AG08396 (cell line): ENCODE results near the gene SPSB1.

Experiments used
- DNase-seq: peaks from one replicate; pipeline ENCODE4 v3.0.0; 2012; ENCODE audit warnings: low spot score, mixed read lengths

SPSB1 gene

DNA sequence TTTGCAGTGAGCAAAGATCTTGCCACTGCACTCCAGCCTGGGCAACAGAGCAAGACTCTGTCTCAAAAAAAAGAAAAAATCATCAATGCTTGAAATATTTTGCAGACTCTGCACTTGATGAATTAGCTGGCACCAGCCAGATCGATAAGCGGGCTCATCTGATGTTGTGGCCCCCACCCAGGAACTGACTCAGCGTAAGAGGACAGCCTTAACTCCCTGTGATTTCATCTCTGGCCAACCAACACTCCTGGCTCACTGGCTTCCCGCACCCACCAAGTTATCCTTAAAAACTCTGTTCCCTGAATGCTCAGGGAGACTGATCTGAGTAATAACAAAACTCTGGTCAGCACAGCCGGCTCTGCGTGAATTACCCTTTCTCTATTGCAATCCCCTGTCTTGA lies 98.9 kb downstream of the SPSB1 start:
- DNase-seq = no peak

DNA sequence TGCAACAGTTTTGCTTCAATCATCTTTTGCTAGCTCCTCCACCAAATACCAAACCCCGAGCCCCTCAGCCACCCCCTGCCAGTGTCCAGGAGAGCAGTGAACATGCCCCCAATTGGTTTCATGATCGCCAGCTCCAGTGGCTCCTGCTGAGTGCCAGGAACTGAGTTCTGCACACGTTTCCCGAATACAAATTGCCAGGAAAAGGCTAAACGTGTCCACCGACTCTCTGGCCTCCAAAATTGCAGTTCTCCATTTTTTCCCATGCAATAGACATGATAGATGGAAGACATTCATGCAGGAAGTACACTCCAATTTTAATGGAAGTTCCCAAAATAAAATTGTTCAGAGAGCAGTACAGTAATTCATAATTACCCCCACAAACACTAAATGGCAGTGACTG lies 101.3 kb downstream of the SPSB1 start:
- no peak for DNase-seq

DNA sequence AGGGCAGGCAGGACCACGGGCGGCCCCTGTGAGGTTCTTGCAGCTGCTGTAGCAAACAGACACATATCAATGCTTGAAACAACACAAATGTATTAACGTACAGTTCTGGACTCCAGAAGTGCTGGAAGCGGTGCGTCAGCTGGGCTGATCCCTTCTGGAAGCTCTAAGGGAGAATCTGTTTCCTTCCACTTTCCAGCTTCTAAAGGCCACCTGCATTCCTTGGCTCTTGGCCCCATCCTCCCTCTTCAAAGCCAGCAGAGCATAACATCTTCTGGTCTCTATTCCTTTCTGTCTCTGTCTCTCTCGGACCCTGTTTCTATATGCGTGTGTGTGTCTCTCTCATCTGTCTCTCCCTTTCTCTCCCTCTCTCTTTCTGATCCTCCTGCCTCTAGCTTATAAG lies 102.3 kb downstream of the SPSB1 start:
- no peak for DNase-seq

DNA sequence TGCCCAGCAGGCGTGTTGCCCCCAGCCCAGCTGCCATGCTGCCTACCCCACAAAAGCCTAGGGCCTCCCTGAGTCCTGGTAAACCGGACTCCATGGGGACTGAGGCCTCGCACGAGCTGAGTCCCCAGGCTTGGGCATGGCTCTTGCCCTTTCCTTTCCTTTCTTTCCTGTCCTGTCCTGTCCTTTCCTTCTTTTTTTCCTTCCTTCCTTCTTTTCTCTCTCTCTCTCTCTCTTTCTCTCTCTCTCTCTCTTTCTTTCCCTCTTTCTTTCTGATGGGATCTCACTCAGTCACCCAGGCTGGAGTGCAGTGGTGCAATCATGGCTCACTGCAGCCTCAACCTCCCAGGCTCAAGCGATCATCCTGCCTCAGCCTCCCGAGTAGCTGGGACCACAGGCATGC lies 104.4 kb downstream of the SPSB1 start:
- DNase-seq = no peak

DNA sequence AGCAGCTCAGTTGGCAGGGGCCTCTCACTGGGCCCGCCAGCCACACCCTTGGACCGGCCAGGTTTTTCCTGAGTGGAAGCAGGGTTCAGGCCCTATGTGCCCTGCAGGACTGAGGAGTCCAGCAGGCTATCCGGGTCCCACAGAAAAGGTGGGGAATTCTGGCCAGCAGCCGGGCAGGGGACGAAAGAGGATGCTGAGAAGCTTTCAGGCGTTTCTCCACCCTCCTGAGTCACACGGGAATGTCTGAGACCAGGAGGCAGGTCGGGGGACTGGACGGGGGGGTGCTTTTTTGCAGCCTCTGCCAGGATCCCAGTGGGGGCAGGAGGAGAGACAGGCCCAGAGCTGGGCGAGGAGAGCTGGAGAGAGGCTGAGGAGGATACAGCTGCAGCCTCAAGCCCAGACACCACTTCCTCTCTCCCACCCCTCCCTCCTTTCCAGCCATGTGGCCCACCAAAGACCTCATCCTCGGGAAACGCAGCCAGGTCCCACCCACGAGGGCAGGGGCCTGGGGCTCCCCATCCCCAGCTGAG lies 105.4 kb downstream of the SPSB1 start:
- no peak for DNase-seq

DNA sequence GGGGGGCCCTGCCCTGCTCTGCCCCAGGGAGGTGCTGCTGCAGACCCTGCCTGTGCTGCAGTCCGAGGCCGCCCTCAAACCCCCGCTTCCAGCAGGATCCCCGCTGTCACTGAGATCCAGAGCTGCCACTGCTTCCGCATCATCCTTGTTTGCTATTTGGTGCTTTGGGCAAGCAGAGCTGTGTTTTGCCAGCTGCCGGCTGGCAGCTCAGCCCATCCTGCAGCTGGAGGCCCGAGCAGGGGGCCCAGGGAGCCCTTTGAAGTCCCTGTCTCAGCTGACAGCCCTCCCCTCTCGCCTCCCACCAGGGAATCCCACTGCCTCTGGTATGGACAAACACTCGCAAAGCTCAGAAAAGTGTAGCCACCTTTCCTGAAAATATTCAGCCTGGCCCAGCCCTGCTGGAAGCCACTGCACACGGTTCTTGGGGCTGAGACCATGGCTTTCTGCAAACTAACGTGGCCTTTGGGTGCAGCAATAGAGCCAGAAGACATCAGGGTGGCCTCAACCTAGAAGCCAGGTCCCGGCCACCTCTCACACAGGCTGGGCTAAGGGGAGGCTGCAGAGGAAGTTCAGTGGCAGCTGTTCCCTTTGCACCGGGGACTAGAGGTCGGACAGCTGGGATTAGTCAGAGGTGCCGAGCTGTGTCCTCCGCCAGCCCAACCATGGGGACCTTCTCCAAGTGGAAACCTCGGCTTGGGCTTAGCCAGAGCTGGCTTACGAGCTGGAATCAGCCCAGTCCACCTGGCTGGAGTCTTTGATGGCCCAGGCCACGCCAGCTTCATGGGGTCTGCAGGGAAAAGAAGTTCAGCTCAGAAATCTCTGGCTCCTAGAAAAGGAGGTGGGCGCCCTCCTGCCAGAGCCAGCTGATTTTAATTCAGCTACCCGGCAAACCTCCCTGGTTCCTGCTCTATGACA lies 107.1 kb downstream of the SPSB1 start:
- no peak for DNase-seq

DNA sequence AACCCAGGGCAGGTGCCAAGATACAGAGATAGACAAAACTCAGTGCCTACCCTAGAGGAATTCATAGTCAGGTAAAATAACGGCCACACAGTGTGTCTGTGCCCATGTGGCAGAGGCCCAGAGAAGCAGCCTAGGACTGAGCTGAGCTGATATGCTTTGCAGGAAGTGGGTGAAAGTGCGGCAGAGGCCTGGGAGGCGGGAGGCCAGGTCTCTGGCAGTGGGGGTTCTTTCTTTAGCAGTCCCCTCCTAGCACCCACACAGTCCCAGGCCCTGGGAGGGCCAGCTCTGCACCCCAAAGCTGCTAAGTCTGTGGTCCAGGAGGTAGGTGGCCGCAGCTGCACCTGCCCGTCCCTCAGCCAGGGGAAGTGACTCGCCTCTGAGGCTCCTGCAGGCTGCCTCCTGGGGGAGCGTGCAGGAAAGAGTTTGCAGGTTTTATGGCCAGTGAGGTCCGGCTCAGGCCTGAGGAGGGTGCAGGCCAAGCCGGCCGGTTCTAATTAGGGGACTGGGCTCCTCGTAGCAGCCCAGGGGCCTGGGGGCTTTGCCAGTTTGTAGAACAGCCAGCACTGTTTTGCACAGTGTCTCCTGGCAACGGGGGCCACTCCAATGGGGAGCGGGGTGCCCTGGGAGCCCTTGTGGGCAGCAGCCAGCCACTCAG lies 107.9 kb downstream of the SPSB1 start:
- DNase-seq = no peak

DNA sequence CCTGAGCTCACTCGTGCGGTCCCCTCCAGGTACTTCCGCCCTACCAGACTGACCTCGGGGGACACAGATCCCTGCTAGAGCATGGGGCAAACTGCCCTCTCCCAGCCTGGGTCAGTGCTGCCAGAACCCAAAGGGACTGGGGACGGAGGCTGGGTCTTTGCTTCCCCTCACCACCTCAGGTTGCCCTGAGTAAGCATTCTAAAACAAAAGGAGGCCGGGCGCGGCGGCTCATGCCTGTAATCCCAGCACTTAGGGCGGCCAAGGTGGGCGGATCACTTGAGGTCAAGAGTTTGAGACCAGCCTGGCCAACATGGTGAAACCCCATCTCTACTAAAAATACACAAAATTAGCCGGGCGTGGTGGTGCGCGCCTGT lies 108.4 kb downstream of the SPSB1 start:
- no peak for DNase-seq

DNA sequence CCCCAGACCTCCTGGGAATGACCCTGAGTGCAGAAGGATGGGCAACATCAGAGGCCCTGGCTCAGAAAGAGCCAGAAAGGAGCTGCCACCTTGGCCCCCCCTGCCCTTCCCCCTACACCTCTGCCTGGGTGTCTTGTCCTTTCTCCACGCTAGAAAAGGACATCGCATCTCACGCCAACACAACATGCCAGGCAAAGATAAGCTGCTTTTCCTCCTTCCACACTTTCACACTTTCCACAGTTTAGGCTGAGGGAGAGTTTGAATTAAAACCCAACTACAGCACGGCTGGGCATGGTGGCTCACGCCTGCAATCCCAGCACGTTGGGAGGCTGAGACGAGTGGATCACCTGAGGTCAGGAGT lies 109.5 kb downstream of the SPSB1 start:
- no peak for DNase-seq

DNA sequence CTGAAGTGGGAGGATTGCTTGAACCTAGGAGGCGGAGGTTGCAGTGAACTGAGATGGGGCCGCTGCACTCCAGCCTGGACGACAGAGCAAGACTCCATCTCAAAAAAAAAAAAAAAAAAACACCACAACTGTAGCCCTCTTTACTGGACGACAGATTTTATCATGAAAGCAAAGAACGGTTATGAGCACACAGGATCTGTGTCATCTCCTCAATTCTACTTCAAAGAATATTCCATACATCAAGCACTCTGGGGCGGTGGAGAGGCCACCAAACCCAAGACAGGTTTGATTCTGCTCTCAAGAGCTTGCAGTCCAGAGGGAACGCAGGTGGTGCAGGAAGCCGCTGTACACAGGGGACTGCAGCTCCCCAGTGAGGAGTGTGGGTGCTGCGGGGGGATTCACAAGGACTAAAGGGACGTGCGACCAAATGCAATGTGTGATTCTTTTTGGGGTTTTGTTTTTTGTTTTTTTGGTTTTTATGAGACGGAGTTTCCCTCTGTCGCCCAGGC lies 110.1 kb downstream of the SPSB1 start:
- no peak for DNase-seq

DNA sequence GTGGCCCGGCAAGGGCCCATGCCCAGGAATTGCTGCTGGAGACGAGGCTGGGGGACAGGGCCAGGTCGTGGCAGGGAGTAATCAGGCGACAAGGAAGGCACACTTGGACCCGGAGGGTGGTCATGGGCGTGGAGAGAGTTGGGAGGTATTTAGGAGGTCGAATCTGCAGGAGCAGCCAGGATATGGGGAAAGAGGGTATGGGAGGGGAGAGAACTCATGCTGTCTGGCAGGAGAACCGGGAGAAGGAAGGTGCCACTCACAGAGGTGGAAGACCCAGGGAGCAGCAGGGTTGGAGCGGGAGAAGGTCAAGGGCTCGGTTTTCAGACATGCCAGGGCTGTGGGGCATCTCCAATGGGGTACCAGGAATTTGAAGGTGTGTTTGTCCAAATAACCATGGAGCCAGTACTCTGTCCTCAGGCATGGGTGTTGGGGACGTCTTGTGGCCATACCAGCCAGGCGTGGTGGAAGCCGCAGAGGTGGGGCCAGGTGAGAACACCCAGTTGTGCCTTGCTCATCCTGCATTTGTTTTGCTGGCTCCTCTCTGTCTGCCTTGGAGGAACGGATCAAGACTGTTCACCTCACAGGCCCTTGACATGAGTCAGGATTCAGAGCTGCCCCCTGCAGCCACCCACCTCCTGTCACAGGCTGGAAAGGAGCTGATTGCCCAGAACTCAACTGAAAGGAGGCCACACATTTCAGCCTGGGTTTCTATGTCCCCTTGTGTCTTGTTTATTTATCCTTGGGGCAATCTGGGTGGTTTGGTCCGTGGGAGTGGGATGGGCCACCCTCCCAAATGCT lies 111.6 kb downstream of the SPSB1 start:
- no peak for DNase-seq

DNA sequence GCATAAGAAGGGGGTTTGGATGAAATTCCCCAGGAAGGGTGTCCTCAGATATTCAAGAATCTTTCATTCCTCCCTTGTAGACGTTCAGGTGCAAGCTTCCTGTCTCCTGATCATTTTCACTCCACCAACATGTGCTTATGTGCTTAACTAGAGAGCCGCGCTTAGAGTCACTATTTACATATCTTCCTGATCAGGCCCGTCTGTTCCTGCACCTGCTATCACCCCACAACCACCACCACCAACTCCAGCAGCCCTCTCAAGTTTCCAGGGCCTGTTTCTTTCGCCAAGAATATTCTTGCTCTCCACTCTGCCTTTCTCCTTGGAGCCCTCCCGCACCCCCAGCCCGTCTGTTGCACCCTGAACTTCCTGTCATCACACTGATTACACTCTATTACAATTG lies 113.4 kb downstream of the SPSB1 start:
- DNase-seq = no peak

DNA sequence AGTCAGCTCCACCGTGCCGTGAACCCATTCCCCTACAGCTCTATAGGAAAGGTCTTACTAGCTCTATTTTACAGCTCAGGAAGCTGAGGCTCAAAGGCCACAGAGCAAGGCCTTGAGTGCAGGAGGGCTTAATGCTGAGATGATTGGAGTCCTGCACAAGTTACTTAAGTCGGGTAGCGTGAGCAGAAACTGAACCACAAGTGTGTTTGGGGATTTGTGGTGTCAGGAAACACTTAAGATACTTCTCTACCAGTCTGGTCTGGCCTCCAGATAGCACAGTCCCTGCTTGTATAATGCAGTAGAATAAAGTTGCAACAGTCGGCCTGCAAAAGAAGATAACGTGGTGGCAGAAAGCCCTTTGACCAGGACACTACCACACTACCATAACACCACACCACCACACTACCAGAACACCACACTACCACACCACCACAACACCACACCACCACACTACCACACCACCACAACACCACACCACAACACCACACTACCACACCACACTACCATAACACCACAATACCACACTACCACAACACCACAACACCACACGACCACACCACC lies 118.1 kb downstream of the SPSB1 start:
- no peak for DNase-seq

DNA sequence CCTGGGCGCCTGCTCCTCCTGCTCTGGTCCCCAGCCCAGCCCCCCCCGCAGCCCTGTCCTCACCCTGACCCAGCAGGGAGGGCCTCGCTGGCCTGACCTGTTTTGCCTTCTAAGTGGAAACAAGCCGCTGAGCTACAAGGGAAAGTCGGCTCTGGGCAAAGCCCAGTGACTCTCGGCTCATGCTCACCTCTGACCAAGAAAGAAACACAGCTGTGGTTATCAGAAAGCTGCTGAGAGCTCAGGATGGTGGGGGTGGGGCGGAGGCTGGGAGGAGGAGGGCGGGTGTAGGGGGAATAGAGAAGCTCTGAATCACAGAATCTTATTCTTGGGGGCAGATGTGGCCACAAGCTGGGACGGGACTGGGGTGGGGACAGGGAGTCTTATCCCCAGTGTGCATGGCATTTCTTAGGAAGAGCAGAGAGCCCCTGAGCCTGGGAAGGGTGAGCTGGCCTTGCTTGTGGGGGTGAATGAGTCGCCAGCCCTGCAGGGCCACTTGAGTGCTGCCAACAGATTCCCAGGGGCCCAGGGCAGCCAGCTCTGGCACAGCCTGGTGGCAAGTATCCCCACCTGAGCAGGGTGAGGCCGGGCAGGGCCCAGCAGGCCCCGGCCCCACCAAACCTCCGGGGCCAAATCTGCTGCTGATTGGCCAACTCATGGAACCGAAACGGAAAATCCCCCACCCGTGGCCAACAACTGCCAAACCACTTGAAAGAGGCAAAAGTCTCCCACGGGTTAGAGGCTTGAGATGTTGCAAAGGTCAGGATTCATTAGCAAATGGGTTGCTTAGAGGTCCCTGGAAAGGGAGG lies 120.6 kb downstream of the SPSB1 start:
- DNase-seq = peak; percentile 90

DNA sequence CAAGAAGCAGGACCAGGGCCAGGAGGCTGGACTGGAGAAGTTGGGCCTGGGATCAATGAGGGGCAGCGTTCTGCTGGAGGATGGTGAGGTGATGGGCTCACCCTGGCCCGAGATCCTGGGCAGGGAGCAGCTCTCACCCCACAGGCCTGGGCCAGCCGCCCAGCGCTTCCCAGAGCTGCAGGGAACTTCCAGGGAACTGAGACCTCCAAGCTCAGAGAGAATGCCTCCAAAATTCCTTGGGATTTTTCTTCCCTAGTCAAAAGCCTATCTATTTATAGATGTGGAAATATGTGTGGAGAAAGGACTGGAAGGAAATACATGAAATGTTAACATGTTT lies 121.2 kb downstream of the SPSB1 start:
- peak; percentile 55 for DNase-seq

DNA sequence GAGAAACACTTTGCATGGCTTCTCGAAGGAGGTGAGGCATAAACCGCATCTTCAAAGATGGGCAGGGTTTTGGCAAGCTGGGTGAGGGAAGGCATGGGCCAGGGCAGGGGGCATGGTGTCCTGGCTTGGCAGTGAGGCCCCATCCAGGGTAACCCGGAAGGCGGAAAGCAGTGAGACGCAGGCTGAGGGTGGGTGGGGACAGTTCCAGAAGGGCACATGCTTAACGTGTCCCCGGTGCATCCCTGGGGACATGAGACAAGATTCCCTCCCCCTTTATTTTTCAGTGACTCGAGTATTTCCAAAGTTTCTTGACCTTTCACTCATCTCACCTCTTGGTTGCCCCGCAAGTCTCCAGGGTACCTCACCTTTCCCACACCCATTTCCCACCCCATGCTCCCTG lies 123.8 kb downstream of the SPSB1 start:
- DNase-seq = no peak

DNA sequence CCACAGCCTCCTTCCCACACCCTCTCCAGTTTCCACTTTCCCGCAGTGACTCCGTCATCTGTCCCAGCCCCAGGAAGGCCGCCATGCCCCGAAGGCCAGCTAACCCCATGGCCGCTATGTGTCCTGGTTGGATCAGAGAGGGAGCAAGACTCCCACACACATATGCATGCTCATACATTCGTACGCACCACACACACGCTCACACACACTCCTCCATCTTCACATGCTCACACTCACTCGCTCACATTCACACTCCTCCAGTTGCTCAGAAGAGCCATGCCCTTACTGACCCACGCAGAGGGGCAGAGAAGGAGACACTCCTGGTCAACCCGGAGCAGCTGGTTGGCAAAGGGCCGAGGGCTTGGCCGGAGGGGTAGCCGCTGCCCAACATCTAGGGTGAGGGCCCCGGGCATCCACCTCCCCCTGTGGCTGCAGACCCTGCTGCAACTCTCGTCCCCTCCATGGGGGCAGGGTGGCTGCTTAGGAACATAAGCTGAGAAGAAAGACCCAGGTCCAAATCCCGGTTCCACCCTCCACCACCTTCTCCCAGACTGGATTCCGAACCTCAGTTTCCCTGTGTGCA lies 124.3 kb downstream of the SPSB1 start:
- DNase-seq = no peak

DNA sequence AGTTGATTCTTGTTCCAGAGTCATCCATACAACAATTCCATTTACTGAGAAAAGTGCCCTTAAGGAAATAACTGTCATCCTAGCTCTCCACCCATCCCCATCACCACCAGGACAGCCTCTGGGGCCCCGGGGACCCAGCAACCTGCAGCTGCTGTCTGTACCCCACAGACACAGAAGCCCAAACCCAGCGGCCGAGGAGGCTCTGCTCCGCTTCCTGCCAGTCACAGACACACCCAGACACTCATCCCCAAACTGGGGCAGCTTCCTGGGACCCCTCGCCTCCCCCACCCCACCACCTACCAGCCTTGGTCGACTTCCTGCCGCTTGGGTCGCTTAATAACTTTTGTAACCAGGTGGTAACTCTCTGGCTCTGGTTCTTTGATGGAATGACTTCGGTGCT lies 125.0 kb downstream of the SPSB1 start:
- DNase-seq = no peak

DNA sequence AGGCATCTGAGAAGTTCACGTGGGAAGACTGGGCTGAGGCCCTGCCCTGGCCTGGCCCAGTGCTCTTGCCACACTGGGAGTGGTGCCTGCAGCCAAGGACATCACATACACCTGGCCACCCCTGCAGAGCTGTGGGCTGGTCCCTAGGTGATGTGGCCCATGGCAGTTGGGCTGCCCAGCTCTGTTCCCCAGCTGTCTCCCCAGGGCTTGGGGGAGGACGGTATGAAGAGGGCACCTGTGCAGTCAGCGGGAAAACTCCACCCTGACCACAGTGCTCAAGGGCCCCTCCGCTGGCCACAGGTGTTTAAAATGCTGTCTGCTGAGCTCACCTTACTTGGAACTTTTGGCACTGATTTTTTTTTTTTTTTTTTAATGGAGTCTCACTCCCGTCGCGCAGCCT lies 126.2 kb downstream of the SPSB1 start:
- DNase-seq = no peak
